ENCODE measurements around the gene CSF2RB.

DNA sequence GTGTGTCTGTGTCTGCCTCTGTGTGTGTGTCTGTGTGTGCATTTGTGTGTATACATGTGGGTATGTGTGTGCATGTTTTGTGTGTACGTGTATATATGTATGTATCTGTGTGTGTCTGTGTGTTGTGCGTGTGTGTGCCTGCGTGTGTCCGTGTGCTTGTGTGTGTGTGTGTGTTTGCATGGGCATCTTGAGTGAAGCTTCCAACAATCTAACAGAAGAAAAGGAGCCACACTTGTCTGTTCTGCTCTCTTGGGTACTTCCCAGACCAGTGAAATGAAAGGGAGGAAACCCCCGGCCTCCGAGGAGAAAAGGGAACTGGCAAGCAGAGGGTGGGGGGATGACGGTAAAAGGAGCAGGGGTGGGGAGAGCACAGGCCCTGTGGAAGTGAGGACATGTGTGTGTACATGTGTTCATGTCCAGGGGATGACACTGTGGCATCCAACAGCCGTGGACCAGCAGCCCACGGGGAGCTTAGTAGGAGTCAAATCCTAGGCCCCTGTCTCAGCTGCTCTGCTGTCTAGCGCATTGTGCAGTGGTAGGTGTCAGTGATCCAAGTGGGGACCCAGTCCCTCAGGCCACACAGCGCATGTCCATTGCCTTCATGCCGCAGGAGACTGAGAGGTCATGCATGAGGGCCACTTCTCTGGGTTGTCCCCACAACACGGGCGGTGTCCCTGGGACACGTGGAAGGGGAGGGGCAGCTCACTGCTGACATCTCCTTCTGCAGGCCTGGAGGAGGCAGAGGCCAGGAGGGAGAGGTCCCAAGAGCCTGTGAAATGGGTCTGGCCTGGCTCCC is 8.1 kb downstream of the CSF2RB start:
- TF ChIP-seq, protein P1, sequence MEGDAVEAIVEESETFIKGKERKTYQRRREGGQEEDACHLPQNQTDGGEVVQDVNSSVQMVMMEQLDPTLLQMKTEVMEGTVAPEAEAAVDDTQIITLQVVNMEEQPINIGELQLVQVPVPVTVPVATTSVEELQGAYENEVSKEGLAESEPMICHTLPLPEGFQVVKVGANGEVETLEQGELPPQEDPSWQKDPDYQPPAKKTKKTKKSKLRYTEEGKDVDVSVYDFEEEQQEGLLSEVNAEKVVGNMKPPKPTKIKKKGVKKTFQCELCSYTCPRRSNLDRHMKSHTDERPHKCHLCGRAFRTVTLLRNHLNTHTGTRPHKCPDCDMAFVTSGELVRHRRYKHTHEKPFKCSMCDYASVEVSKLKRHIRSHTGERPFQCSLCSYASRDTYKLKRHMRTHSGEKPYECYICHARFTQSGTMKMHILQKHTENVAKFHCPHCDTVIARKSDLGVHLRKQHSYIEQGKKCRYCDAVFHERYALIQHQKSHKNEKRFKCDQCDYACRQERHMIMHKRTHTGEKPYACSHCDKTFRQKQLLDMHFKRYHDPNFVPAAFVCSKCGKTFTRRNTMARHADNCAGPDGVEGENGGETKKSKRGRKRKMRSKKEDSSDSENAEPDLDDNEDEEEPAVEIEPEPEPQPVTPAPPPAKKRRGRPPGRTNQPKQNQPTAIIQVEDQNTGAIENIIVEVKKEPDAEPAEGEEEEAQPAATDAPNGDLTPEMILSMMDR (IDR thresholded peaks at IDR 0.05; ENCODE audit: extremely low read depth in 1 of 2, insufficient read depth in 1 of 2, low read depth in 1 of 2, low read length in 2 of 2), result no peak
- TF ChIP-seq MYC (IDR thresholded peaks at IDR 0.05; ENCODE audit: low read depth, low read length), result no peak
- no peak for TF ChIP-seq POLR2A (IDR thresholded peaks at IDR 0.05; ENCODE audit: low read depth, low read length)
